Measurements from ENCODE around the gene TBCD. TPM values are rescaled to one million over a fixed set of nuclear protein-coding genes. Genes with fewer than 3 reads are reported as not detected.
A peak's percentile ranks its signal among the peaks of the same experiment; 100 is the strongest.

TBCD gene
- total RNA-seq, 1 donor from 2014 or later: 49.9 TPM

DNA sequence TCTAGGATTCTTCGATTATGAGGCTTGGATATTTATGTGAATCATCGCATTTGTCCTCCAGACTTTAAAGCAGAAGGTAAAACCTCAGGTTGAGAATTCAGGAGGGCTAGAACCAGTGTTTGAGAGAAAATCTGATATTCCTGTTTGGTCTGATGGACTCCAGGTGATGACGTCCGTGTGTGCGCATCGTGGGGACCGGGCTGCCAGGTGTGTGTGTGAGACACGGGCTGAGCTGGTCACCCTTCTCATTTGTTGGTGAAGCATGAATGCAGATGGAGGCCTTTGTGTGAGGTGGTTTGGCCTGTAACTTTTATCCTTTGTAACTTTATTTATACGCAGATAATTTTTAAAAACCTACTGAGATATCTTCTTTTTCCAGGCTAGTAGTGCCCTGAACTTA, 45.2 kb downstream of the TBCD start:
- ATAC-seq (ENCODE audit: low read depth): no peak
- intact Hi-C loops (cut with micrococcal nuclease): no loop called here
- no peak overlapping the region for H3K27ac Mint-ChIP-seq
- ChIA-PET POLR2A (no interaction called here), CTCF (no interaction called here)
- peaks cover 38% of the 10 kb centered on the region for H3K36me3 Mint-ChIP-seq (ENCODE audit: low read depth)
- DNase-seq: no peak
- peaks cover 2% of the 10 kb centered on the region for H3K4me1 Mint-ChIP-seq
- TF ChIP-seq, protein P1, sequence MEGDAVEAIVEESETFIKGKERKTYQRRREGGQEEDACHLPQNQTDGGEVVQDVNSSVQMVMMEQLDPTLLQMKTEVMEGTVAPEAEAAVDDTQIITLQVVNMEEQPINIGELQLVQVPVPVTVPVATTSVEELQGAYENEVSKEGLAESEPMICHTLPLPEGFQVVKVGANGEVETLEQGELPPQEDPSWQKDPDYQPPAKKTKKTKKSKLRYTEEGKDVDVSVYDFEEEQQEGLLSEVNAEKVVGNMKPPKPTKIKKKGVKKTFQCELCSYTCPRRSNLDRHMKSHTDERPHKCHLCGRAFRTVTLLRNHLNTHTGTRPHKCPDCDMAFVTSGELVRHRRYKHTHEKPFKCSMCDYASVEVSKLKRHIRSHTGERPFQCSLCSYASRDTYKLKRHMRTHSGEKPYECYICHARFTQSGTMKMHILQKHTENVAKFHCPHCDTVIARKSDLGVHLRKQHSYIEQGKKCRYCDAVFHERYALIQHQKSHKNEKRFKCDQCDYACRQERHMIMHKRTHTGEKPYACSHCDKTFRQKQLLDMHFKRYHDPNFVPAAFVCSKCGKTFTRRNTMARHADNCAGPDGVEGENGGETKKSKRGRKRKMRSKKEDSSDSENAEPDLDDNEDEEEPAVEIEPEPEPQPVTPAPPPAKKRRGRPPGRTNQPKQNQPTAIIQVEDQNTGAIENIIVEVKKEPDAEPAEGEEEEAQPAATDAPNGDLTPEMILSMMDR (IDR thresholded peaks at IDR 0.05): no peak
- H3K9me3 Mint-ChIP-seq: peaks cover 5% of the 10 kb centered on the region
- no peaks in the 10 kb centered on the region for H3K27me3 Mint-ChIP-seq
- H3K4me3 Mint-ChIP-seq: no peak overlapping the region

DNA sequence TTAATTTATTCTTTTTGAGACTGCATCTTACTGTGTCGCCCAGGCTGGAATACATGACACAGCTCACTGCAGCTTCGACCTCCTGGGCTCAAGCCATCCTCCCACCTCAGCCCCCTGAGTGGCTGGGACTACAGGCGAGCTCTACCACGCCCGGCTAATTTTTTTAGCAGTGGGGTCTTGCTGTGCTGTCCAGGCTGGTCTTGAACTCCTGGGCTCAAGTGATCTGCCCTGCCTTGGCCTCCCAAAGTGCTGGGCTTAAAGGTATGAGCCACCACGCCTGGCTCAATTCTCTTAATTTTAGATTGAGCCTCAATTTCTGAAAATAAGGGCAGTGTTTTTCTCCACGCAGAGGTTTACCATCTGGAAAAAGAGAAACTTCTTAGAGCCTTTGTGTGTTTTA, 46.9 kb downstream of the TBCD start:
- CTCF ChIA-PET: interaction anchor here (1.1 kb wide), 1 partner anchor 17 kb away, joined by 3 read pairs; no protein-coding TSS in a partner anchor
- POLR2A ChIA-PET: no interaction called here
- Mint-ChIP-seq H3K4me3 (no peak overlapping the region), H3K27ac (no peak overlapping the region), H3K9me3 (peaks cover 5% of the 10 kb centered on the region), H3K36me3 (ENCODE audit: low read depth) (peaks cover 43% of the 10 kb centered on the region), H3K4me1 (peaks cover 2% of the 10 kb centered on the region), H3K27me3 (no peaks in the 10 kb centered on the region)
- intact Hi-C loops (cut with micrococcal nuclease): no loop called here
- TF ChIP-seq, protein P1 (IDR thresholded peaks at IDR 0.05): no peak
- DNase-seq (no peak), ATAC-seq (ENCODE audit: low read depth) (no peak)

DNA sequence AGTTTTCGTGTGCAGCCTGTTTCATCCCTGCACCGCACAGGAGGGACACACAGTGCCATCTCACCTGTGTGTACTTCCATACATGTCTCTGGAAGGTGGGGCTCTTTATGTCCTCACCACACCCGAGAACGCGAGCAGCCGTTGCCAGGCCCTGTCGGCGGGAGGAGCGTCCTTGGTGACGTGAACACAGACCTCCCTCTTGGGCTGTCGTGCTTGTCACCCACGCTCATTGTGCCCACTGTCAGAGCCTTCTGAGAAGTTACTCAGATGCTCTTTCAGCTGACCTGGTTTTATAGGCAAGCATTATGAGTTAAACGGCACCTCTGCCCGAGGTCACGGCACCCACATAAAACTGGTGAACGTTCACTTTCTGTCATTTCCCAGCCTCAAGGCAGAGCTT, 47.7 kb downstream of the TBCD start:
- CTCF ChIA-PET: no interaction called here

DNA sequence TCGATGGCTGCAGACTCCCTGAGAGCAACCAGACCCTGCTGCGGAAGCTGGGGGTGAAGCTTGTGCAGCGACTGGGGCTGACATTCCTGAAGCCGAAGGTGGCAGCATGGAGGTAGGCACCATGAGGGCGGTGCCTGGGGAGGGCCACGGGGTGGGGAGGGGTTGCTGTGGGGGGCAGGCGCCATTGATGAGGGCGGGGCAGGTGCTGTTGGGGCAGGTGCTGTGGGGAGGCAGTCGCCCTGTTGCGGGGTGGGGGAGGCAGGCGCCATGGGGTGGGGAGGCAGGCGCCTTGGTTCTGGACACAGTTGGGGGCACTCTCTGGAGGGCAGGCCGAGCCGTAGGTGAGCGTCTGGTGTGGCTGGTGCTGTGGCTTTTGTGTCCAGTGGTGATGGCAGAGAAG, 49.0 kb downstream of the TBCD start:
- H3K27me3 Mint-ChIP-seq: no peaks in the 10 kb centered on the region

More for the DNA sequence above, 47.7 kb downstream of the TBCD start:
- Mint-ChIP-seq H3K4me3 (no peak overlapping the region), H3K4me1 (peaks cover 2% of the 10 kb centered on the region), H3K27me3 (no peaks in the 10 kb centered on the region), H3K27ac (no peak overlapping the region), H3K36me3 (ENCODE audit: low read depth) (peaks cover 43% of the 10 kb centered on the region), H3K9me3 (peaks cover 5% of the 10 kb centered on the region)
- no peak for DNase-seq
- no peak for ATAC-seq (ENCODE audit: low read depth)
- intact Hi-C loops (cut with micrococcal nuclease): no loop called here
- TF ChIP-seq, protein P1 (IDR thresholded peaks at IDR 0.05): no peak
- POLR2A ChIA-PET: no interaction called here

DNA sequence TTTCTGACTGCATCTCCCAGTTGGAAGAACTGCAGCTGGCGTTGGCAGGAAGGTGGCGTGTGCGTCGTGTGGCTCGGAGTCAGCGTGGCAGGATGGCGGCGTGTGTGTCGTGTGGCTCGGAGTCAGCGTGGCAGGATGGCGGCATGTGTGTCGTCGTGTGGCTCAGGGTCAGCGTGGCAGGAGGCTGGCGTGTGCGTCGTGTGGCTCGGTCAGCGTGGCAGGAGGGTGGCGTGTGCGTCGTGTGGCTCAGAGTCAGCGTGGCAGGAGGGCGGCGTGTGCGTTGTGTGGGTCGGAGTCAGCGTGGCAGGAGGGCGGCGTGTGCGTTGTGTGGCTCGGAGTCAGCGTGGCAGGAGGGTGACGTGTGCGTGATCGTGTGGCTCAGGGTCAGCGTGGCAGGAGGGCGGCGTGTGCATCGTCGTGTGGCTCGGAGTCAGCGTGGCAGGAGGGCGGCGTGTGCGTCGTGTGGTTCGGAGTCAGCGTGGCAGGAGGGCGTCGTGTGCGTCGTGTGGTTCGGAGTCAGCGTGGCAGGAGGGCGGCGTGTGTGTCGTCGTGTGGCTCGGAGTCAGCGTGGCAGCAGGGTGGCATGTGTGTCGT, 49.6 kb downstream of the TBCD start:
- ChIA-PET CTCF (no interaction called here), POLR2A (no interaction called here)
- peaks cover 46% of the 10 kb centered on the region for H3K36me3 Mint-ChIP-seq (ENCODE audit: low read depth)
- TF ChIP-seq, protein P1 (IDR thresholded peaks at IDR 0.05): no peak
- intact Hi-C loops (cut with micrococcal nuclease): no loop called here
- peak overlapping the region; percentile 46 for H3K27ac Mint-ChIP-seq
- ATAC-seq (ENCODE audit: low read depth) (no peak), DNase-seq (no peak)
- no peak overlapping the region for H3K4me3 Mint-ChIP-seq
- peaks cover 2% of the 10 kb centered on the region for H3K4me1 Mint-ChIP-seq
- peaks cover 5% of the 10 kb centered on the region for H3K9me3 Mint-ChIP-seq
- no peaks in the 10 kb centered on the region for H3K27me3 Mint-ChIP-seq

More for the DNA sequence above, 49.0 kb downstream of the TBCD start:
- ChIA-PET POLR2A (no interaction called here), CTCF (no interaction called here)
- TF ChIP-seq, protein P1 (IDR thresholded peaks at IDR 0.05): no peak
- Mint-ChIP-seq H3K4me1 (peaks cover 2% of the 10 kb centered on the region), H3K36me3 (ENCODE audit: low read depth) (peaks cover 43% of the 10 kb centered on the region), H3K4me3 (no peak overlapping the region), H3K27ac (no peak overlapping the region), H3K9me3 (peaks cover 5% of the 10 kb centered on the region)
- ATAC-seq (ENCODE audit: low read depth): no peak
- no peak for DNase-seq
- intact Hi-C loops (cut with micrococcal nuclease): no loop called here

All from activated B cell treated with CpG ODN at 0.5 μM for 24 hours (primary cell).